Measurements from ENCODE around the gene MUC15.

- TF ChIP-seq, protein P1, sequence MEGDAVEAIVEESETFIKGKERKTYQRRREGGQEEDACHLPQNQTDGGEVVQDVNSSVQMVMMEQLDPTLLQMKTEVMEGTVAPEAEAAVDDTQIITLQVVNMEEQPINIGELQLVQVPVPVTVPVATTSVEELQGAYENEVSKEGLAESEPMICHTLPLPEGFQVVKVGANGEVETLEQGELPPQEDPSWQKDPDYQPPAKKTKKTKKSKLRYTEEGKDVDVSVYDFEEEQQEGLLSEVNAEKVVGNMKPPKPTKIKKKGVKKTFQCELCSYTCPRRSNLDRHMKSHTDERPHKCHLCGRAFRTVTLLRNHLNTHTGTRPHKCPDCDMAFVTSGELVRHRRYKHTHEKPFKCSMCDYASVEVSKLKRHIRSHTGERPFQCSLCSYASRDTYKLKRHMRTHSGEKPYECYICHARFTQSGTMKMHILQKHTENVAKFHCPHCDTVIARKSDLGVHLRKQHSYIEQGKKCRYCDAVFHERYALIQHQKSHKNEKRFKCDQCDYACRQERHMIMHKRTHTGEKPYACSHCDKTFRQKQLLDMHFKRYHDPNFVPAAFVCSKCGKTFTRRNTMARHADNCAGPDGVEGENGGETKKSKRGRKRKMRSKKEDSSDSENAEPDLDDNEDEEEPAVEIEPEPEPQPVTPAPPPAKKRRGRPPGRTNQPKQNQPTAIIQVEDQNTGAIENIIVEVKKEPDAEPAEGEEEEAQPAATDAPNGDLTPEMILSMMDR (IDR thresholded peaks at IDR 0.05): no peak
- no peak for TF ChIP-seq POLR2A (IDR thresholded peaks at IDR 0.05)
Measured at GRCh38 chr11:26580929-26581328, 8.9 kb upstream of the MUC15 start.

Data from testis (tissue), 2 donors.